GM12891 (cell line): ENCODE results near the gene PRSS57.

Experiments used
- DNase-seq: peaks from one replicate; pipeline ENCODE4 v3.0.0; 2011; ENCODE audit warnings: low spot score; ENCODE audit not compliant: insufficient read length
- FAIRE-seq: peaks from 2 replicates; lab custom pipeline; 2011; peaks lifted over from hg19 to GRCh38; lab: Jason Lieb, UNC
- PAX5 ChIP-seq: IDR thresholded peaks from 2 replicates; pipeline ENCODE4 v1.6.1; 2011; ENCODE audit warnings: low read length, moderate library complexity, mild to moderate bottlenecking; ENCODE audit not compliant: insufficient read depth, severe bottlenecking
- POLR2A ChIP-seq: IDR thresholded peaks from 2 replicates; pipeline ENCODE4 v1.6.1; 2011; ENCODE audit warnings: low read depth, low read length, control low read depth
- POLR2AphosphoS5 ChIP-seq: IDR thresholded peaks from 2 replicates; pipeline ENCODE4 v1.6.1; 2011; ENCODE audit warnings: low read depth, low read length, control low read depth
- POU2F2 ChIP-seq: IDR thresholded peaks from 2 replicates; pipeline ENCODE4 v1.6.1; 2011; ENCODE audit warnings: low read depth, mild to moderate bottlenecking, control low read depth, low read length, moderate library complexity
- SPI1 ChIP-seq: IDR thresholded peaks from 2 replicates; pipeline ENCODE4 v1.6.1; 2011; ENCODE audit warnings: low read depth, low read length, control low read depth
- TAF1 ChIP-seq: IDR thresholded peaks from 2 replicates; pipeline ENCODE4 v1.6.1; 2011; ENCODE audit warnings: low read depth, low read length, control low read depth

The PRSS57 gene

DNA sequence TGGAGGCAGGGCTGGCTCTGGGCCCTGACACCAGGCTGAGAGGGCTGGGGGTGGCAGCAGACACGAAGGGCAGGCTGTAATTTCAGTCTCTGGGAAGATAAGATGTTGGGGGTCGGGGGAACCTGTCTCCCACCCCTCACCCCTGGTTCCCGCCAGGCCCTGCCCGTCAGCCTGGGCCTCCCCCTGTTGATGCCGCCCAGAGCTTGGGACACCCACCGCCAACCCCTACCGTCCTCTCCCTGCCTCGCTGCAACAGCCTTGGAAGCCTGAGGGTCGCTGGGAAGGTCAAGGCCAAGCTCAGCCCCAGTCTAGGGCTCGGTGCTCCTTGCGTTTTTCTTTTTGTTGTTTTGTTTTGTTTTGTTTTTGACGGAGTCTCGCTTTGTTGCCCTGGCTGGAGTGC is 28.0 kb upstream of the PRSS57 start:
- DNase-seq (no peak), FAIRE-seq (no peak)
- TF ChIP-seq POLR2A (no peak), SPI1 (no peak), TAF1 (no peak), POLR2AphosphoS5 (no peak), PAX5 (no peak), POU2F2 (no peak)

DNA sequence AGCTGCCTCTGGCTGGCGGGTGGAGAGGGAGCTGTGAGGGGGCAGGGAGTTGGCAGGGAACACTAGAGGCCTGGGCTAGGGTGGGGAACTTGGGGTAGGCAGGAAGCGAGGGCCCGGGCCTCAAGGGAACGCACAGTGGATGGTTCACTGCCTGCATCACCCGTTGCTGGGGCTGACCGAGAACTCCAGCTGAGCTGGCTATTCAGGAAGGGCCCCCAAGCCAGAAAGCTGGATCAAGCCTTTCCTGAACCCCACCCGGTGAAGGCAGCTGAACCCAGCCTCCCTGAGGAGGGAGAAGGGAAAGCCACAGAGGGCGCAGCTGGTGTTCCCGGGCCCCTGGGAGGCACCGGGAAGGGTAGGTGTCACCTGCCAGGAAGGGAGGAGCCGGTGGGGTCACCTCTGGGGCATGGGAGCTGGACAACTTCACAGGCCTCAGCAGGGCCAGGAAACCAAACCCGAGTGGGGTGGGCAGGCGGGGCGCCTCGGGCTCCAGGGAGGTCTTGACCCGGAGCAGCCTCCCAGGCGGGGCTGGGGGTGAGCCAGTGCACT is 27.4 kb upstream of the PRSS57 start:
- TF ChIP-seq TAF1 (no peak), SPI1 (no peak), POLR2AphosphoS5 (no peak), POU2F2 (no peak), PAX5 (no peak), POLR2A (no peak)
- no peak for DNase-seq
- FAIRE-seq = no peak

DNA sequence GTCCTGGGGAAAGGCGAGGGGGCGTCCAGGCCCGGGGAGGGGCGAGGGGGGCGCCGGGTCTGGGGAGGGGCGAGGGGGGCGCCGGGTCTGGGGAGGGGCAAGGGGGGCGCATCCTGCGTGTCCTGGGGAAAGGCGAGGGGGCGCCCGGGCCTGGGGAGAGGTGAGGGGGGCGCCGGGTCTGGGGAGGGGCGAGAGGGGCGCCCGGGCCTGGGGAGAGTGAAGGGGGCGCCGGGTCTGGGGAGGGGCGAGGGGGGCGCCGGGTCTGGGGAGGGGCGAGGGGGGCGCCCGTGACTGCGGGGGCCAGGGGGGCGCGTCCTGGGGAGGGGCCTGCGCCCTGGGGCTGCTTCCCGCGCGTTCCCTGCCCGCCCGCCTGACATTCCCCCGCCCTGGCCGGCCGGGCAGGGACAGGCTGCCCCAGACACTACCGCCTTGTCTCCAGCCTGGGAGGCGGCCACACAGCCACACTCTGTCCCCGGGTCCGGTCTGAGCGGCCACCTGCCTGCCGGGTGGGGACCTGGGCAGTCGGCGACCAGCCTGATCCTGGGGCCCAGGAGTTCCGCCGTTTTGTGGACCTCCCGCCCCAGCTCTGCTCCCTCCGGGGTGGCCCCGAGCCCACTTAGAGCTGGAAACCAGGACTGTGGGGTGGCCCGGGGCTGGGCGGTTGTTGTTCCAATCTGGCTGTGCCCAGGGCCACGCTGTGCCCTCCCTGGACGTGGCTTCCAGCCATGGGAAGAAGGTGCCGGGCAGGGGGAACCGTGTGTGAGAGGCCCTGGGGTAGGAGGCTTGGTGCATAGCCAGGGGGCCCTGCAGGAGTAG is 25.3 kb upstream of the PRSS57 start:
- DNase-seq (no peak), FAIRE-seq (no peak)
- TF ChIP-seq POLR2A (no peak), PAX5 (no peak), SPI1 (no peak), POU2F2 (no peak), POLR2AphosphoS5 (no peak), TAF1 (no peak)

DNA sequence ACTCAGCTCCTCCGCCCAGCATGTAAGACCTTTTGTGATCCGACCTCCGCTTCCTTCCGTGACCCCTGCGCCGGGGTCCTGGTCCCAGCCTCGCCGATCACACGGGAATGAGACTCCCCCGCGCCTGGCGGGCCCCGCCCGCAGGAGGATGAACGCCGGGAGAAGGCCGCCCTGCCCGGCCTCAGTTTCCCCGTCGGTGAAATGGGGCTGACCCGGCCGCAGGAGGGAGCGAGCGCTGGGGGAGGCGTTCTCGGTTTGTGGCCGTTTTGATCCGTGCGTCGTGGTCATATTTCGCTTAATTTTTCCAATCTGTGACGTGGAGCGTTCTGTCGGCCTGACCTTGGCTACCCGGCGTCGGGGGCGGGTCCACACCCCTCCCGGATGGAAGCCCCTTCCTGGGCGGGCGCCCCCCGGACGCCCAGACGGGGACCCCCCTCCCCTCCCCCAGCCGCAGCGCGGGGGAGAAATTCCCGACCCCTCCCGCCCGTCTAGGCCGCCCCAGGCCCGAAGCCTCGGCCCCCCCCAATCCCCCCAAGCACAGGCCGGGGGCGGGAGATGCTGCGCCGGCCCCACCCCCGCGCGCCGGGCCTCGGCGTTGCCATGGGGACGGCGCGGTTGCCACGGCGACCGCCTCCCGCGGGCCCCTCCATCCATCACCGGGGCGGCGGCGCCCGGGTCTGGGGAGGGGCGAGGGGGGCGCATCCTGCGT is 24.5 kb upstream of the PRSS57 start:
- no peak for DNase-seq
- no peak for FAIRE-seq
- TF ChIP-seq SPI1 (no peak), POLR2AphosphoS5 (no peak), POU2F2 (no peak), TAF1 (no peak), POLR2A (no peak), PAX5 (no peak)

DNA sequence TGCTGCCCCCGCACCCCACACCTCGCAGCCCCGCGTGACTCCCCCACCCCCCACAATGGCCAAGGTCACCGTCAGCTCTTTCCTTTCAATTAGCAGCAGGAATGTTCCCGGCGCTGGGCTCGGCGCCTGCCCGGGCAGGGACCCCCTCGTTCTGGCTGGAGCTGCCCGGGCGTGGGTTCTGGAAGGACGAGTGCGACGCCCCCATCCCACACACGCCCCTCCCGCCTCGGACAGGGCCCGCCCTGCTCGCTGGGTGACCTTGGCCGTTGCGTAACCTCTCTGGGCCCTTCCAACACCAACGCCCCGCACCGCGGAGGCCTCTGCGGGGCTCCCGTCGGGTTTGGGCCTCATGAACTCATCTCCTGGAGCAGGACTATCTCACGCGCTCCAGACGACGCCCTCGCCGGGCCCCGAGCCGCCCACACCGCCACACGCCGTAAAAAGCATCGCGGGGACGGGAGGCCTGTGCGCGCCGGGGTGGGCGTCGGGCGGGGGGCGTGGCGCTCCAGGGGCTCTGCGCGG is 23.8 kb upstream of the PRSS57 start:
- no peak for FAIRE-seq
- DNase-seq = no peak
- TF ChIP-seq POLR2AphosphoS5 (no peak), POLR2A (no peak), POU2F2 (no peak), SPI1 (no peak), PAX5 (no peak), TAF1 (no peak)

DNA sequence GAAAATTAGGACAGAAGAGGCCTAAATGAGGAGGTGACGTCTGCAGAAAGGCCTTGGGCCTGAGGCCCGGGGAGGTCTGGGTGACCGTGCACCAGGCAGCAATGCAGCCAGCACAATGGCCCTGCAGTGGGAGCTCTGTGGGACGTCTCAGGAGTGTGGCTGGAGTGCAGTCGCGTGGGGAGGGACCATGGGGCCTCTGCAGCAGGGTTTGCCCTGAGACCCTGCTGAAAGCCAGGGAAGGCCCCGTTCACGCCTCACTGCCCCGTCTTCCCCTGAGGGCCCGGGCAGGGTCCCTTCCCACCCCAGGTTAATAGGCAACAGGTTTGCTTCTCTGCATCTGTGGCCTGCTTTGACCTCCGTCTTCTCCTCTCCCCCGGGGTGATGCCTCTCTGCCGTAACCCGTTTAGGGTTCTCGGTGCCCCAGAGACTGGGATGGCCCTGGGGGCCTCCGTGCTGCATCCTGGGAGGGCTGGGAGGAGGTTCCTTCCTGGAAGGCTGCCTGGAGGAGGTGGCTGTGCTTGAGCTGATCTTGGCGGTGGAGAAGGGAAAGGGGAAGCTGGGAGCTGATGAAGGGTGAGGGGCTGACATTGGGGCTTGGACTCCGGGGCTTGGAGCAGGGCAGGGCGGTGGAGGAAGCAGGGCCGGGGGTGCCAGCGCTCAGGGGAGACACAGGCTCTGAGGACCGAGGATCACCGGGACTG is 23.1 kb upstream of the PRSS57 start:
- TF ChIP-seq POU2F2 = no peak
- peak; percentile 2 for TF ChIP-seq PAX5
- no peak for FAIRE-seq
- no peak for DNase-seq

DNA sequence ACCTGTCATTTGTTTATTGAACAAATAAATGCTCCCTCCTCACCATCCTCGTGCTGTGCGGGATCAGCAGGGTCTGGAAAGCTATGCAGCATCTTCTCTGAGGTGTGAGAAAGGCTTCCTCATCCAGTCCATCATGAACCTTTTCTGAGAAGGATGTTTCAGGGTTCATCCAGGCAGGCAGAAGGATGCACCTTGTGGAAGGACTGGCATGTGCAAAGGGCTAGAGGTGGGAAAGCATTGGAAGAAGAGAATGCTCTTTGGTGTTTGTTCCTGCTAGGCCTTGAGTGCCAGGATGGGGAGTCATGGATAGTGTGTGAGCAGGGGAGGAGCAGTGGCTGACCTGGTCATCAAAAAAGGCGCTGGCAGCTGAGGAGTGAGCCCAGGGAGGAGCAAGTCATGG is 20.1 kb upstream of the PRSS57 start:
- TF ChIP-seq PAX5 = no peak
- no peak for TF ChIP-seq POU2F2
- no peak for TF ChIP-seq POLR2A
- FAIRE-seq = no peak
- no peak for DNase-seq

DNA sequence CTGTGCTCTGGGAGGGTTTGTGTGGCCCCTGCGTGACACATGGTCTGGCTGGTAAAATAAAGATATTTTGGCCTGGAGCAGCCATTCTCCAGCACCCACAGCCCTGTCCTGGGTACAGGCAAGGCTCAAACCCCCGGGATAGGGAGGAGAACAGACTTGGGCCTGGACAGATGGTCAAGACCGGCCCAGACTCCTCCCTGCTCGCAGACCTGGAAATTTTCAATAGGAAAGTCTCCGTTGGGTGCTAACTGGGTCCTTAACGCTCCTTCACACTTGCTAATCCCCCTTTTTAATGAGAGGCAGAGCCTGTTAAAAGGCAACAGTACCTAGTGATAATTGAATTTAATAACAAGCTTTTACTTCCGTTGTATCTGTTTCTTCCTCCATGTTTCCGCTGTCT is 16.0 kb upstream of the PRSS57 start:
- TF ChIP-seq POLR2A (no peak), POLR2AphosphoS5 (no peak), PAX5 (no peak), POU2F2 (no peak), TAF1 (no peak), SPI1 (no peak)
- DNase-seq (no peak), FAIRE-seq (no peak)

DNA sequence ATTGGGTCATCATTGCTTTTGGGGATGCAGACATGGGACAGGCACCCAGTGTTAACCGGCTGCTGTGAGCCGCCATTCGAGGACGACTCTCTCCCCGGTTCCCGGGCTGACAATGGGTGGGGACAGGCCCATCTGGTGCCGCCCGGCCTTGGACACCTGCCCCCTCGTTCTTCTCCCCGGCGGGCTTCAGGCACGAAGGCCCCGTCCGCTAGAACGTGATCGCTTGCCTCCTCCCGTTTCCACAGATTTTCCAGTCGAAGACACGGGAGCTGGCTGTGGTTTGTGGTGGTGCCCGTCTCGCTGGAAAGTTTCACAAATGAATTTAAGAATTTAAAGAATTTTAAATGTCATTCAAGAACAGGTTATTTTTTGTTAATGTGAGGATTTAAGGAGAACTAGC is 15.5 kb upstream of the PRSS57 start:
- DNase-seq (no peak), FAIRE-seq (no peak)
- TF ChIP-seq TAF1 (no peak), POLR2AphosphoS5 (no peak), POU2F2 (no peak), PAX5 (no peak), SPI1 (no peak), POLR2A (no peak)
